ENCODE measurements around the gene EPS8L1.

GRCh38 chr19:55078996-55079395 is 3.3 kb downstream of the EPS8L1 start:
- TF ChIP-seq CTCF (IDR thresholded peaks at IDR 0.05; ENCODE audit: low read depth, low read length, poor library complexity, severe bottlenecking) (no peak), EZH2phosphoT487 (IDR thresholded peaks at IDR 0.05; ENCODE audit: borderline replicate concordance, low read length) (no peak)
